Fibroblast of skin of left quadriceps (primary cell): ENCODE data around the gene CNIH4.
"Not testable (repeated sequence)": the region's sequence is repeated elsewhere in the genome, so short reads cannot be mapped to it uniquely, and the experiment has no call there.

ENCODE experiments used
- DNase-seq, 2 experiments: peaks; one replicate each; pipeline ENCODE4 v3.0.0-alpha.2; 2013; ENCODE audit warnings: low read depth in 2 of 2

CNIH4 gene

DNA sequence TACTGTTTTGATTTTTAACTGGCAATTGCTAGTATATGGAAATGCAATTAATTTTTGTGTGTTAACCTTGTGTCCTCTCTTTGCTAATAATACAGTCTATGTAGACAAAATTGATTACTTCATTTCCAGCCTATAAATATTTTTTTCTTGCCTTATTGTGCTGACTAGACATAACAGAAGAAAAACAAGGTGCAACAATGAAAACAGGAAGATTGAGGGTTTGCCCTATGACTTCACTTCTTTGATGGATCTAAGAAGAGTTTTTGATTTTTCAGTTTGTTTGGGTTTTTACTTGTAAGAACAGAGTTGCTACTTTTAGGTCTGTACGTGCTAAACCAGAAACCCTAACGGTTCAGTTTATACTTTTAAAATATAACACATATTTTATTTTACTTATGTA, 8.5 kb upstream of the CNIH4 start:
- no peak for DNase-seq

GRCh38 chr1:224349716-224350115, 7.0 kb upstream of the CNIH4 start:
- DNase-seq = not testable (repeated sequence)

DNA sequence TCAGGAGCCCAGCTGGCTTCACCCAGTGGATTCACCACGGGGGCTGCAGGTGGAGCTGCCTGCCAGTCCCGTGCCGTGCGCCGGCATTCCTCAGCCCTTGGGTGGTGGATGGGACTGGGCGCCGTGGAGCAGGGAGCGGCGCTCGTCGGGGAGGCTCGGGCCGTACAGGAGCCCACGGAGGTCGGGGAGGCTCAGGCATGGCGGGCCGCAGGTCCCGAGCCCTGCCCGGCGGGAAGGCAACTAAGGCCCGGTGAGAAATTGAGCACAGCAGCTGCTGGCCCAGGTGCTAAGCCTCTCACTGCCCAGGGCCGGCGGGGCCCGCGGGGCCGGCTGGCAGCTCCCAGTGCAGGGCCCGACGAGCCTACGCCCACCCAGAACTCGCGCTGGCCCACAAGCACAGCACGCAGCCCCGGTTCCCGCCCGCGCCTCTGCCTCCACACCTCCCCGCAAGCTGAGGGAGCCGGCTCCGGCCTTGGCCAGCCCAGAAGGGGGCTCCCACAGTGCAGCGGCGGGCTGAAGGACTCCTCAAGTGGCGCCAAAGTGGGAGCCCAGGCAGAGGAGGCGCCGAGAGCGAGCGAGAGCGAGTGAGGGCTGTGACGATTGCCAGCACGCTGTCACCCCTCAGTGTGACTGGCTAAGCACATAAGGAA, 4.1 kb upstream of the CNIH4 start:
- DNase-seq = not testable (repeated sequence)

DNA sequence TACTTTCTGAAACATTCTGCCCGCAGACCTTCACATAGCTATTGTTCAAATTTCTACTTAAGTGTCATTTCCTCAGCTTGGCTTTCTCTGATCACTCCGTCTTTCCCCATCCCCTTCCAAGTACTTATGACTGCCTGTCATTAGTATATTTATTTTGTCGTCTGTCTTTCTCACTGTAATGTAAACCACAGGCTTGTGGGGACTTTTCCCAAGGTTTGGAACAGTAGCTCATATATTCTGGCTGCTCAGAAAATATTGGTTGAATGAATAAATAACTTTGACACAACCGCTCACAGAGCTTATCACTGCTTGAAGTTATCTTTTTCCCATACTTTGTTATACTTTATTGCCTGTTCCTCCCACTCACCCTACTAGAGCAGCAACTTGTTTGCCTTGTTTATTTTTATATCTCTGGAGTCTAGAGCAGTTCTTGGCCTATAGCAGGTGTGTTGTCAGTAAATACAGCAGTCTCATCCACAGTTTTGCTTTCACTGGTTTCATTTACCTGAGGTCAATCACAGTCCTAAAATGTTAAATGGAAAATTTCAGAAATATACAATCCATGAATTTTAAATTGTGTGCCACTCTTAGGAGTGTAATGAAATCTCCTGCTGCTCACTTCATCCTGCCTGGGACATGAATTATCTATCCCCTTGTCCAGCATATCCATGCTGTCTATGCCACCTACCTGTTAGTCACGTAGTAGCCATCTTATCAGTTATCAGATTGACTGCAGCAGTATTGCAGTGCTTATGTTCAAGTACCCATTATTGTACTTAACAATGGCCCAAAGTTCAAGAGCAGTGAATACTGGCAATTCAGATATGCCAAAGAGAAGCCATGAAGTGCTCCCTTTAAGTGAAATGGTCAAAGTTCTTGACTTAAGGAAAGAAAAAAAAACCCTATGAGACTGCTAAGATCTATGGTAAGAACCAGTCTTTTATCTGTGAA, 2.4 kb upstream of the CNIH4 start:
- no peak for DNase-seq

DNA sequence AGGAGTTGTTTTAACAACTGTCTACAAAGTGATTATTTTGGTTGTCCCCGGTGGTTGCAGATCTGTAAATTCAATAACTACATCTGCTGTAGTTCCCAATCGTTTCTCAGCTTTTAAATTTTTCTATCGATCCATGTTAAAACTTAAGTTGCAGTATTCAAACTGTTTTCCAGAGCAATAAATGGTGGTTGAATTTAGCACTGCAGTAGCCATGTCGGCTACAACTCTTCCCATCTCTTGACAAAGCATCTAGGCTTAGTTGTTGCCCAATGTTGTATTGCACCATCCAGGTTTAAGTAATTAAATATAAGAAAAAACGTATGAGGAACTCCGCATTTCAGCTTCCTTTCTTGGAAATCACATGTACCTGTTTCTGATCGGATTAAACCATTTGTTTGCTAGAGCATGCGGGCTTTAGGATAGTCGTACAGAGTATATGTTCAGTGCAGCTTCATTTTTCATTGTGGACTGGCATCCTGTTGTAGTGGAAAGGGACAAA, 996 bp downstream of the CNIH4 start:
- DNase-seq = peak in 1 of 2 experiments; percentile 30

DNA sequence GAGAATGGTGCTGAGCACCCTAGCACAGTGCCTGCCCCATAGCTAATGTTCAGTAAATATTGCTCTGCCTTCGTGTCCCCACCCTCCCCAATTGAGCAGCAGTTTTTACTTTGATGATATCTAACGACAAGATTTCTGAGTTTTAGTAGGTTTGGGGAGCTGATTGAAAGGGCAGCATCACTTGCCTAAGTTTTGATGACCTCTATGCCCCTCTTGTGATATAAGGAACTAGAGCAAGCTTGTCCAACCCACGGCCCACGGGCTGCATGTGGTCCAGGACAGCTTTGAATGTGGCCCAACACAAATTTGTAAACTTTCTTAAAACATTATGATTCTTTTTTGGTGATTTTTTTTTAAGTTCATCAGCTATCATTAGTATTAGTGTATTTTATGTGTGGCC, 1.6 kb downstream of the CNIH4 start:
- DNase-seq = no peak

DNA sequence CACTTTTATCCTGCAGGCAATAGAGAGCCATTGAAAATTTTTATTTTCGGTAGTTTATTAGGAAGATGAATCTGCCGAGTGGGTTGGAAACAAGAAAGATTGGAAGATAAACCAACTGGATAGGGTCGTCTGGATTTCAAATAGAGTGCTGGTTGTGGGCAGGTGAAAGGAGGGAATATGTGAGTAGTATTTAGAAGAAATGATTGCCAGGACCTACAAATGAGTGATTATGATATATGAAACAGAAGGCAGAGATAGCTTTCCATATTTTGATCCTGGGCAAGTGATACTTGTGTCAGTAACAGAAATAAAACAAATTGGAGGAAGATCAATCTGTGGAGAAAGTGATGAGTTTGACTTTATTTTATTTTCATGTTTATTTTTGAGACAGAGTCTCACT, 2.5 kb downstream of the CNIH4 start:
- no peak for DNase-seq

- no peak for DNase-seq
Observed at GRCh38 chr1:224368409-224368808, 11.7 kb downstream of the CNIH4 start.

GRCh38 chr1:224373008-224373590, 16.4 kb downstream of the CNIH4 start:
- DNase-seq = no peak

GRCh38 chr1:224375059-224375458, 18.4 kb downstream of the CNIH4 start:
- no peak for DNase-seq

- DNase-seq = peak in 1 of 2 experiments; percentile 4
Observed at GRCh38 chr1:224377676-224378006, 21.0 kb downstream of the CNIH4 start.

DNA sequence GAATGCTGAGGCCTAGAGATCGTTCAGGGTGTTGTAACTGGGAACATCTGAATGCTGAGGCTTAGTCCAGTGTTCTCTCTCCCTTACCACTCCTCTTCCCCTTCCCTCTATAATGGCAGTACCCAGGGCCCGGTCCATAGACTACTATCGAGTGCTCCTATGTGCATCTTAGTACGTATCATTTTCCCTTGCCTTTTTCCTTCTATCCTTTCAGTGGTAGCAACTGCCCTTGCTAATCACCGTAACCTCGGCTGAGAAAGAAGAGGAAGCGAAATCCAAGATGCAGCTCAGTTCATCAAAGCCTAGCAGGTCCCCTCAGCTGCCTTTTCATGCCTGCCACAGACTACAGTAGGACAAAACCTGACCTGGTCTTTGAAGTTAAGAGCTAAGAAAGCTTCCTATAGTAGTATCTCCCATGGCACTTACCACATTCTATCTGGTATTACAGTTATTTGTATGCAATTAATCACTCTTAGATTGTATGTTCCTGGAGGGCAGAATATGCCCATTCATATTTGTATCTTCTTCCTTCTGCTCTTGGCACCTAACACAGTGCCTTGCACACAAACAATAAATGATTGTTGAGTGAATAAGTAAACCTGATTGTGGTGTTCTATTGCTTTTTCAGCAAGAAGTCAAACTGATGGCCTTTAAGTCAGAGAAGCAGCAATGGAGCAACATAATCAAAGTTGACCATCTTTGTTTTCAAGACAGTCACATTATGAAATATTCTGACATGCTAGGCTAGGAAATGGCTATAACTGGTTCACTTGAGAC, 22.4 kb downstream of the CNIH4 start:
- no peak for DNase-seq

DNA sequence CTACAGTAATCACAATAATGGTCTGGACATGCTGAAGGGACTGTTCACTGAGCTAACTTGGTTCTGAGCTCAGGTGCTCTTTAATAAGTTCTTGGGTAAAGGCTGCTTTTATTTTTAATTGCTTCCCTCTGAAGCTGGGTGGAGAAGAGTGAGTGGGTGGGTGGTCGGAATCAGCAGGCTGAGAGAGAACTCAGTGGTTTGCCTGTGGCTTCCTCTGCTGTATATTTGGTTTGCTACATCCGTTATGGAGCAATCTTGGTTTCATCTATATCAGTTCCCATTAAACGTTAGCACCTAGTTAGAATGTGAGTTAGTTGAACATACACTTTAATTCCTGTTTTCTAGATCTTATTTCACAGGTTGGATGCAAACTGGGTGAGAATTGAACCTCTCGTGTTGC, 23.3 kb downstream of the CNIH4 start:
- no peak for DNase-seq

GRCh38 chr1:224381880-224382548, 25.3 kb downstream of the CNIH4 start:
- no peak for DNase-seq

GRCh38 chr1:224383218-224383617, 26.5 kb downstream of the CNIH4 start:
- no peak for DNase-seq

GRCh38 chr1:224387302-224387912, 30.7 kb downstream of the CNIH4 start:
- DNase-seq = no peak

- no peak for DNase-seq
Observed at GRCh38 chr1:224387943-224388342, 31.3 kb downstream of the CNIH4 start.

- no peak for DNase-seq
Observed at GRCh38 chr1:224390517-224390916, 33.8 kb downstream of the CNIH4 start.

GRCh38 chr1:224392411-224393249, 36.0 kb downstream of the CNIH4 start:
- no peak for DNase-seq

GRCh38 chr1:224393294-224393693, 36.6 kb downstream of the CNIH4 start:
- no peak for DNase-seq
